Fibroblast of skin of abdomen (primary cell): ENCODE results near the gene HDLBP.

Experiments used
- DNase-seq: peaks from one replicate; pipeline ENCODE4 v3.0.0-alpha.2; 2013

The HDLBP gene

GRCh38 chr2:241275504-241275903 lies 40.0 kb downstream of the HDLBP start:
- no peak for DNase-seq

GRCh38 chr2:241274127-241274526 lies 41.3 kb downstream of the HDLBP start:
- no peak for DNase-seq

GRCh38 chr2:241273210-241274020 lies 42.1 kb downstream of the HDLBP start:
- no peak for DNase-seq

GRCh38 chr2:241272303-241273209 lies 42.9 kb downstream of the HDLBP start:
- peak; percentile 82 for DNase-seq

GRCh38 chr2:241271706-241272302 lies 43.7 kb downstream of the HDLBP start:
- DNase-seq, result peak; percentile 78

- no peak for DNase-seq
Observed at GRCh38 chr2:241270531-241270930, 44.9 kb downstream of the HDLBP start.

GRCh38 chr2:241269707-241270520 lies 45.6 kb downstream of the HDLBP start:
- no peak for DNase-seq

- peak; percentile 31 for DNase-seq
Observed at GRCh38 chr2:241268716-241269445, 46.6 kb downstream of the HDLBP start.

GRCh38 chr2:241268306-241268705 lies 47.2 kb downstream of the HDLBP start:
- no peak for DNase-seq

GRCh38 chr2:241267249-241268067 lies 48.0 kb downstream of the HDLBP start:
- DNase-seq, result no peak

GRCh38 chr2:241265506-241265905 lies 50.0 kb downstream of the HDLBP start:
- DNase-seq, result no peak

GRCh38 chr2:241263061-241263460 lies 52.4 kb downstream of the HDLBP start:
- no peak for DNase-seq

GRCh38 chr2:241261628-241262027 lies 53.8 kb downstream of the HDLBP start:
- DNase-seq, result no peak

GRCh38 chr2:241260911-241261310 lies 54.6 kb downstream of the HDLBP start:
- DNase-seq, result no peak

GRCh38 chr2:241258505-241259280 lies 56.8 kb downstream of the HDLBP start:
- no peak for DNase-seq

GRCh38 chr2:241257419-241258032 lies 57.9 kb downstream of the HDLBP start:
- DNase-seq, result no peak

- DNase-seq, result no peak
Observed at GRCh38 chr2:241256168-241256545, 59.3 kb downstream of the HDLBP start.

- DNase-seq, result no peak
Observed at GRCh38 chr2:241255542-241256167, 59.8 kb downstream of the HDLBP start.

GRCh38 chr2:241254904-241255351 lies 60.5 kb downstream of the HDLBP start:
- DNase-seq, result no peak
